ENCODE results near the gene PLPP4. TPM values are rescaled to one million over a fixed set of nuclear protein-coding genes. Genes with fewer than 3 reads are reported as not detected.

Gene PLPP4
- total RNA-seq, 1 donor from 2014 or later, result 3.7 TPM

GRCh38 chr10:120460776-120461175 is 3.7 kb downstream of the PLPP4 start:
- TF ChIP-seq CTCF (conservative IDR thresholded peaks at IDR 0.05; ENCODE audit: low read depth, low read length), result no peak
- DNase-seq (ENCODE audit: low read depth), result peak; percentile 83
- no peak overlapping the region for H3K4me3 ChIP-seq (ENCODE audit: low read depth, low read length)

GRCh38 chr10:120462018-120462682 is 5.1 kb downstream of the PLPP4 start:
- no peak for TF ChIP-seq CTCF (conservative IDR thresholded peaks at IDR 0.05; ENCODE audit: low read depth, low read length)
- no peak overlapping the region for H3K4me3 ChIP-seq (ENCODE audit: low read depth, low read length)
- no peak for DNase-seq (ENCODE audit: low read depth)

- H3K4me3 ChIP-seq (ENCODE audit: low read depth, low read length), result no peak overlapping the region
- no peak for DNase-seq (ENCODE audit: low read depth)
- TF ChIP-seq CTCF (conservative IDR thresholded peaks at IDR 0.05; ENCODE audit: low read depth, low read length), result no peak
These were observed 8.1 kb downstream of the PLPP4 start for GRCh38 chr10:120465138-120465537.

- TF ChIP-seq CTCF (conservative IDR thresholded peaks at IDR 0.05; ENCODE audit: low read depth, low read length), result no peak
- no peak overlapping the region for H3K4me3 ChIP-seq (ENCODE audit: low read depth, low read length)
- DNase-seq (ENCODE audit: low read depth), result no peak
These were observed 9.0 kb downstream of the PLPP4 start for GRCh38 chr10:120466006-120466405.

GRCh38 chr10:120473593-120473992 is 16.6 kb downstream of the PLPP4 start:
- no peak for TF ChIP-seq CTCF (conservative IDR thresholded peaks at IDR 0.05; ENCODE audit: low read depth, low read length)
- H3K4me3 ChIP-seq (ENCODE audit: low read depth, low read length), result no peak overlapping the region
- DNase-seq (ENCODE audit: low read depth), result no peak

GRCh38 chr10:120474956-120475355 is 17.9 kb downstream of the PLPP4 start:
- no peak overlapping the region for H3K4me3 ChIP-seq (ENCODE audit: low read depth, low read length)
- TF ChIP-seq CTCF (conservative IDR thresholded peaks at IDR 0.05; ENCODE audit: low read depth, low read length), result no peak
- DNase-seq (ENCODE audit: low read depth), result no peak
